Neural crest cell (in vitro differentiated cells): ENCODE measurements around the gene GIN1. TPM values are rescaled to one million over a fixed set of nuclear protein-coding genes. Genes with fewer than 3 reads are reported as not detected.

Experiments used
- DNase-seq: peaks from one replicate; pipeline ENCODE4 v3.0.0; 2021; ENCODE audit warnings: low read depth, mixed read lengths, low spot score
- H3K27ac Mint-ChIP-seq: one replicate; pipeline ENCODE4 v1.8.0; 2021; ENCODE audit warnings: mild to moderate bottlenecking, mixed read lengths; ENCODE audit not compliant: unreplicated experiment
- H3K27me3 Mint-ChIP-seq: 2 replicates; pipeline ENCODE4 v1.8.0; 2021; ENCODE audit warnings: low read depth, mild to moderate bottlenecking, mixed read lengths
- H3K36me3 Mint-ChIP-seq: 2 replicates; pipeline ENCODE4 v1.8.0; 2021; ENCODE audit warnings: low read depth, mild to moderate bottlenecking, mixed read lengths
- H3K4me1 Mint-ChIP-seq: 2 replicates; pipeline ENCODE4 v1.8.0; 2021; ENCODE audit warnings: mixed read lengths
- H3K4me3 Mint-ChIP-seq: one replicate; pipeline ENCODE4 v1.8.0; 2021; ENCODE audit warnings: mild to moderate bottlenecking, mixed read lengths
- H3K9me3 Mint-ChIP-seq: 2 replicates; pipeline ENCODE4 v1.8.0; 2021; ENCODE audit warnings: mixed read lengths
- total RNA-seq: library from RNA; stranded (reverse); gene quantifications from 2 replicates; pipeline ENCODE4 v1.2.1, GENCODE V29; 2021
- TF ChIP-seq, protein P1 (sequence below): fragments of 200-600 bp; sonication (generic); conservative IDR thresholded peaks from 2 replicates; pipeline ENCODE4 v1.5.0; 2021; ENCODE audit warnings: antibody characterized with exemption, mild to moderate bottlenecking

Gene GIN1
- total RNA-seq, 1 donor from 2014 or later: 8.0 TPM

DNA sequence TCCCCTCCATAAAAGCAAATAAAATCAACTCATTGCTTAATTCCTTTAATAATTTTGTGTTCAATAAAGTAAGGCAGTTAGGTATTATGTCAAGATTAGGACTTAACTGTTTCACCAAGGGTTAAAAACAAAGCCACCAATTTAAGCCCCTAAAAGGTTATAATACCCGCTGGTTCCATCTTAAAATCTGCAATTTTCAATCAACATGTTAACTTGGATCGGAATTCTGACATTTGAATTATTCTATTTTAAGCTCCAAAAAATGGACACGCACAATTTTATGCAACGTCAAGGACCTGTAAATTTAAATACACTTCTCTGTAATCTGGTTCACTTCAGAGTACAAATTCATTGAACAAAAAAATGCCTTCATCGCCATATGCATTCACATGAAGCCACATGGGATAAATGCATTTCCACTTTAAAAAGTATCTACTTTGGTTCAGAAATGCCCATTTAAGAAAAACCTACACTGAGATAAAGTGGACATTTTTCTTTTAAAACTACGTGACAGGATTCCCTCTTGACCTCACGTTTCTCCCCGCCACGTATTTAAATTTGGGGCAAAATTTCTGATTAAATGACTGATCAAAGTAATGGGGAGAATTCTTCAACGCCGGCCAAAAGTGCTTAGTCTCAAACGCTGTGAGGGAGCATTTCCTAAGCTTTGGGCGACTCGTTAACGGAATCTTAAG, 721 bp downstream of the GIN1 start:
- H3K4me1 Mint-ChIP-seq: peaks cover 31% of the 10 kb centered on the region
- H3K9me3 Mint-ChIP-seq: no peaks in the 10 kb centered on the region
- no peaks in the 10 kb centered on the region for H3K27me3 Mint-ChIP-seq
- TF ChIP-seq, protein P1, sequence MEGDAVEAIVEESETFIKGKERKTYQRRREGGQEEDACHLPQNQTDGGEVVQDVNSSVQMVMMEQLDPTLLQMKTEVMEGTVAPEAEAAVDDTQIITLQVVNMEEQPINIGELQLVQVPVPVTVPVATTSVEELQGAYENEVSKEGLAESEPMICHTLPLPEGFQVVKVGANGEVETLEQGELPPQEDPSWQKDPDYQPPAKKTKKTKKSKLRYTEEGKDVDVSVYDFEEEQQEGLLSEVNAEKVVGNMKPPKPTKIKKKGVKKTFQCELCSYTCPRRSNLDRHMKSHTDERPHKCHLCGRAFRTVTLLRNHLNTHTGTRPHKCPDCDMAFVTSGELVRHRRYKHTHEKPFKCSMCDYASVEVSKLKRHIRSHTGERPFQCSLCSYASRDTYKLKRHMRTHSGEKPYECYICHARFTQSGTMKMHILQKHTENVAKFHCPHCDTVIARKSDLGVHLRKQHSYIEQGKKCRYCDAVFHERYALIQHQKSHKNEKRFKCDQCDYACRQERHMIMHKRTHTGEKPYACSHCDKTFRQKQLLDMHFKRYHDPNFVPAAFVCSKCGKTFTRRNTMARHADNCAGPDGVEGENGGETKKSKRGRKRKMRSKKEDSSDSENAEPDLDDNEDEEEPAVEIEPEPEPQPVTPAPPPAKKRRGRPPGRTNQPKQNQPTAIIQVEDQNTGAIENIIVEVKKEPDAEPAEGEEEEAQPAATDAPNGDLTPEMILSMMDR: no peak
- H3K36me3 Mint-ChIP-seq: no peaks in the 10 kb centered on the region
- DNase-seq: no peak
- peak overlapping the region; percentile 98 for H3K27ac Mint-ChIP-seq
- peak overlapping the region; percentile 91 for H3K4me3 Mint-ChIP-seq

DNA sequence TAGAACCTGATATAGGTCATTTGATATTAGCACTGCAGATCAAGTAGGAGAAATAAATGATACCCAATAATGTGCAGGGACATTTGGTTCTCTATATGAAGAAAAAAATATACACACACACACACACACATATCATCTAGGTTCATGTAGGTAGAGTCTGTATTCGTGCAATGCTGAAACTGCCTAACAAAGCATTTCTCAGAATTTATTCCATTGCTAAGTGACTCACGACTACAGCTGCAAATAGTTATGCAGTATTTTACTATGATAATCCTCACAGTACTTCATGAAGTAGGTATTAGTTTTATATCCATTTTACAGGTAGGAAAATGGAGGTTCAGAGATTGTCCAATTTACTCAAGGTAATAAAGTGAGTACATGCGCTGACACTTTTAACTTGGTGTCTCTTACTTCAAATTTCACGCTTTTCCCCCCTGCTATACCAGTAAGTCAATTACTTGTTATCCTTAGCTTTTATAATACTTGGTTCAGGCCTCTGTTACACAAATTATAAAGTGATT, 2.4 kb downstream of the GIN1 start:
- no peak overlapping the region for H3K4me3 Mint-ChIP-seq
- no peak for DNase-seq
- no peaks in the 10 kb centered on the region for H3K9me3 Mint-ChIP-seq
- H3K36me3 Mint-ChIP-seq: no peaks in the 10 kb centered on the region
- TF ChIP-seq, protein P1: no peak
- H3K27ac Mint-ChIP-seq: no peak overlapping the region
- H3K27me3 Mint-ChIP-seq: no peaks in the 10 kb centered on the region
- H3K4me1 Mint-ChIP-seq: peaks cover 28% of the 10 kb centered on the region

DNA sequence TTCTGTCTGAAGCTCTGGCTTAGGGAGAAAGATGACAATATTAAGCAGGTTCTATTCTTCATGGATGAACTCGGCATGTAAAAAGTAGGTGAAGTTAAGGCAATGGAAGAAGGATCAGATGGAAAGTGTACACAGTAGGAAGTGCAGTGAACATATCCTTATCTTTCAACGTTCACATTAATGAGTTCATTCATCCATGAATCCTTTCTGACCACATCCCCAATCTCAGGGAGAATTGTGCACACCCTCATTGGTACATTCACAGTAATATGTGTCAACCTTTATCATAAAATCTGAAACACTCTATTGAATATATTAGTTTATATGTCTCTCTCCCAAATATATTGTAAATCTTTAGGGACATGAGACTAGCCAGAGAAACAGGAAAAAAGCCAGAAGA, 5.5 kb downstream of the GIN1 start:
- peaks cover 2% of the 10 kb centered on the region for H3K9me3 Mint-ChIP-seq
- H3K4me3 Mint-ChIP-seq: no peak overlapping the region
- H3K36me3 Mint-ChIP-seq: peaks cover 3% of the 10 kb centered on the region
- no peaks in the 10 kb centered on the region for H3K27me3 Mint-ChIP-seq
- TF ChIP-seq, protein P1: no peak
- H3K4me1 Mint-ChIP-seq: peaks cover 11% of the 10 kb centered on the region
- H3K27ac Mint-ChIP-seq: no peak overlapping the region
- no peak for DNase-seq

DNA sequence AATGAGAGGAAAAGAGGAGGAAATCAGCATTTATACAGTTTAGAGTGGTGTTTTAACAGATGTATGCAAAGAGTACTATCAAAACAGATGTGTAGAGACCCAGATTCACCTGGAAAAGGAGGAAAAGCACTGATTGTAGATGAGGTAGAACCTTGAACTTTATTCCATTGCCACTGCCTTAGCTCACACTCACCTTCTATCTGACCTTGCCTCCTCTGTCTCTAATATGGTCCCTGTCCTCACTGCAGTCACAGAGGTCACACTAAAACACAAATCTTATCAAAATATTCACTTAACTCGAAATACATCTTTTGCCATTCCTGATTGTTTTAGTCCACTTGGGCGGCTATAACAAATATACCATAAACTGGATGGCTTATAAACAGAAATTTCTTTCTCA, 7.0 kb downstream of the GIN1 start:
- Mint-ChIP-seq H3K27me3 (no peaks in the 10 kb centered on the region), H3K4me3 (no peak overlapping the region), H3K9me3 (peaks cover 2% of the 10 kb centered on the region), H3K27ac (no peak overlapping the region), H3K36me3 (peaks cover 3% of the 10 kb centered on the region), H3K4me1 (no peaks in the 10 kb centered on the region)
- no peak for DNase-seq
- TF ChIP-seq, protein P1: no peak

DNA sequence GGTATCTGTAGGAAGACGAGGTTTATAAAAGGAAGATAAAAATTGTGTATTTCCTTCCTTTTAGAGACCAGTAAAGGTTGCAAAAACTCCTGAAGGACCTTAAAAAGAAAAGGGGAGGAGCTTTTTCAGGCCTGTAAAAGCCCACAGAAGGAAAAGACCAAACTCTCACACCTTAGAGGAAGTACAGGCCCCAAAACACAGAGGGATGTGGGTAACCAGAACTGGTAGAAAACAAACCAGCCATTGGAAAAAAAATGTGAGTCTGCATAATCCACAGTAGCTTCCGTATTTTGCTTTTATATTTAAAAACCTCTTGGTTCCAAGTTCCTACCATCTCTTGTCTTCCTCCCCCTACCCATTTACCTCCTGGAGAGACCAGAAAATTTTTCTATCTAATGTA, 8.5 kb downstream of the GIN1 start:
- Mint-ChIP-seq H3K9me3 (peaks cover 2% of the 10 kb centered on the region), H3K27me3 (no peaks in the 10 kb centered on the region), H3K36me3 (peaks cover 3% of the 10 kb centered on the region), H3K4me1 (no peaks in the 10 kb centered on the region), H3K4me3 (no peak overlapping the region), H3K27ac (no peak overlapping the region)
- DNase-seq: no peak
- TF ChIP-seq, protein P1: no peak
